Thymus (tissue), 11 donors: Measurements from ENCODE around the gene MRPS23. TPM values are rescaled to one million over a fixed set of nuclear protein-coding genes. Genes with fewer than 3 reads are reported as not detected.
"Not testable (repeated sequence)": the region's sequence is repeated elsewhere in the genome, so short reads cannot be mapped to it uniquely, and the experiment has no call there.

Source experiments
- DNase-seq, 9 donors: peaks; one replicate each; pipeline ENCODE4 v3.0.0-alpha.2; 2013; ENCODE audit warnings: low spot score in 9 of 9, low read depth in 6 of 9, missing footprints in 1 of 9
- H3K27ac ChIP-seq, 2 donors: one replicate each; pipeline ENCODE4 v1.5.1; 2013; ENCODE audit warnings: control low read depth in 1 of 2, low read depth in 1 of 2, low read length in 1 of 2, mild to moderate bottlenecking in 1 of 2, moderate library complexity in 1 of 2
- H3K27me3 ChIP-seq, 2 donors: one replicate each; pipeline ENCODE4 v1.5.1; 2013; ENCODE audit warnings: low read length in 1 of 2; ENCODE audit not compliant: control insufficient read depth in 2 of 2, insufficient read depth in 1 of 2
- H3K36me3 ChIP-seq, 2 donors: one replicate each; pipeline ENCODE4 v1.5.1; 2013; ENCODE audit warnings: low read length in 1 of 2, mild to moderate bottlenecking in 1 of 2, moderate library complexity in 1 of 2; ENCODE audit not compliant: control insufficient read depth in 2 of 2, insufficient read depth in 2 of 2
- H3K4me1 ChIP-seq, 2 donors: one replicate each; pipeline ENCODE4 v1.5.1; 2013; ENCODE audit warnings: low read length in 2 of 2; ENCODE audit not compliant: control insufficient read depth in 2 of 2, insufficient read depth in 2 of 2
- H3K4me3 ChIP-seq, 2 donors: one replicate each; pipeline ENCODE4 v1.5.1; 2013; ENCODE audit warnings: low read length in 2 of 2, control low read depth in 1 of 2, mild to moderate bottlenecking in 1 of 2
- H3K9me3 ChIP-seq, 2 donors: one replicate each; pipeline ENCODE4 v1.5.1; 2013; ENCODE audit warnings: low read length in 1 of 2, mild to moderate bottlenecking in 1 of 2; ENCODE audit not compliant: control insufficient read depth in 2 of 2, insufficient read depth in 1 of 2
- WGBS: extraction: QIAGEN DNeasy Blood & Tissue Kit; methylation state at CpG from one replicate; pipeline ENCODE4 v1.1.7; 2013; 5-methylcytosine and 5-hydroxymethylcytosine counted together
- polyA plus RNA-seq: library from polyadenylated mRNA; stranded (reverse); fragments of 200-250 nt; gene quantifications from one replicate; pipeline ENCODE4 v1.2.3, GENCODE V29; 2013
- total RNA-seq: library from RNA; stranded (reverse); fragments of 120-200 nt; gene quantifications from one replicate; pipeline ENCODE4 v1.2.4, GENCODE V29; 2013
- donor health status: healthy.

The MRPS23 gene
- total and polyA plus RNA-seq, 2 donors = 22.7 to 50.8 TPM

- Histone ChIP-seq H3K36me3 (peaks cover 0 to 3% of the 10 kb centered on the region in 2 donors), H3K27me3 (no peaks in the 10 kb centered on the region), H3K9me3 (peaks cover 0 to 4% of the 10 kb centered on the region in 2 donors), H3K4me1 (peaks cover 11 to 30% of the 10 kb centered on the region in 2 donors), H3K27ac (no peak overlapping the region), H3K4me3 (no peak overlapping the region)
- WGBS = 89% methylated on average over 9 of the region's 9 CpGs
- DNase-seq = no peak
Measured at GRCh38 chr17:57852092-57852954, 2.5 kb upstream of the MRPS23 start.

- Histone ChIP-seq H3K27ac (peak overlapping the region; percentile 39 to 84), H3K36me3 (peaks cover 0 to 9% of the 10 kb centered on the region in 2 donors)
- 23% methylated on average over 27 of the region's 27 CpGs for WGBS
Measured at GRCh38 chr17:57849163-57849873, 526 bp downstream of the MRPS23 start.

GRCh38 chr17:57846056-57846945 lies 3.5 kb downstream of the MRPS23 start:
- H3K9me3 ChIP-seq, H3K4me3 ChIP-seq, H3K27ac ChIP-seq, DNase-seq, H3K27me3 ChIP-seq: not testable (repeated sequence)
- Histone ChIP-seq H3K4me1 (peaks cover 11 to 13% of the 10 kb centered on the region in 2 donors), H3K36me3 (peaks cover 0 to 15% of the 10 kb centered on the region in 2 donors)
- WGBS = 97% methylated on average over 31 of the region's 32 CpGs

More at GRCh38 chr17:57849163-57849873, 526 bp downstream of the MRPS23 start:
- Histone ChIP-seq H3K4me3 (peak overlapping the region; percentile 84 to 86), H3K4me1 (peaks cover 11 to 27% of the 10 kb centered on the region in 2 donors), H3K9me3 (peaks cover 0 to 4% of the 10 kb centered on the region in 2 donors), H3K27me3 (no peaks in the 10 kb centered on the region)
- no peak for DNase-seq

- Histone ChIP-seq H3K27me3 (no peaks in the 10 kb centered on the region), H3K36me3 (peaks cover 18 to 34% of the 10 kb centered on the region in 2 donors), H3K4me3 (no peak overlapping the region), H3K27ac (no peak overlapping the region), H3K4me1 (no peaks in the 10 kb centered on the region), H3K9me3 (no peaks in the 10 kb centered on the region)
- DNase-seq = no peak
- 95% methylated on average over 1 of the region's 1 CpG for WGBS
Measured at GRCh38 chr17:57842280-57842679, 7.6 kb downstream of the MRPS23 start.

- Histone ChIP-seq H3K27me3 (no peaks in the 10 kb centered on the region), H3K27ac (no peak overlapping the region), H3K36me3 (peaks cover 22 to 31% of the 10 kb centered on the region in 2 donors), H3K4me3 (no peak overlapping the region), H3K4me1 (no peaks in the 10 kb centered on the region), H3K9me3 (no peaks in the 10 kb centered on the region)
- 98% methylated on average over 6 of the region's 6 CpGs for WGBS
- DNase-seq = no peak
Measured at GRCh38 chr17:57839571-57839923, 10.3 kb downstream of the MRPS23 start.

GRCh38 chr17:57838857-57839570 lies 10.8 kb downstream of the MRPS23 start:
- no peaks in the 10 kb centered on the region for H3K4me1 ChIP-seq

GRCh38 chr17:57838453-57838852 lies 11.4 kb downstream of the MRPS23 start:
- Histone ChIP-seq H3K36me3 (peaks cover 22 to 28% of the 10 kb centered on the region in 2 donors), H3K4me1 (no peaks in the 10 kb centered on the region), H3K4me3 (no peak overlapping the region), H3K9me3 (no peaks in the 10 kb centered on the region), H3K27me3 (no peaks in the 10 kb centered on the region), H3K27ac (no peak overlapping the region)
- DNase-seq = no peak
- WGBS = 92% methylated on average over 4 of the region's 4 CpGs

More at GRCh38 chr17:57838857-57839570, 10.8 kb downstream of the MRPS23 start:
- no peak for DNase-seq
- WGBS = 80% methylated on average over 6 of the region's 6 CpGs
- Histone ChIP-seq H3K9me3 (no peaks in the 10 kb centered on the region), H3K27me3 (no peaks in the 10 kb centered on the region), H3K36me3 (peaks cover 22 to 30% of the 10 kb centered on the region in 2 donors), H3K27ac (no peak overlapping the region), H3K4me3 (no peak overlapping the region)

- Histone ChIP-seq H3K27ac (no peak overlapping the region), H3K9me3 (no peaks in the 10 kb centered on the region)
- 96% methylated on average over 2 of the region's 2 CpGs for WGBS
Measured at GRCh38 chr17:57835333-57835900, 14.4 kb downstream of the MRPS23 start.

More at GRCh38 chr17:57835333-57835900, 14.4 kb downstream of the MRPS23 start:
- no peak for DNase-seq
- no peak overlapping the region for H3K4me3 ChIP-seq
- H3K36me3 ChIP-seq = peaks cover 19 to 20% of the 10 kb centered on the region in 2 donors
- H3K27me3 ChIP-seq = no peaks in the 10 kb centered on the region
- H3K4me1 ChIP-seq = peaks cover 6 to 7% of the 10 kb centered on the region in 2 donors
